Karpas-422 (cell line): ENCODE measurements around the gene LETMD1. TPM values are rescaled to one million over a fixed set of nuclear protein-coding genes. Genes with fewer than 3 reads are reported as not detected.

Experiments used
- small RNA-seq: library from RNA; depleted of rRNA; stranded (forward); fragments of <200 nt; gene quantifications from one replicate; pipeline ENCODE3, GENCODE V24; 2014
- total RNA-seq: library from RNA; depleted of rRNA; stranded (reverse); fragments of >200 nt; shearing (Covaris generic); gene quantifications from 2 replicates; pipeline ENCODE4 v1.2.3, GENCODE V29; 2014; ENCODE audit warnings: low replicate concordance; rRNA removed

The LETMD1 gene
- total RNA-seq, 1 experiment from 2014 or later = 105 TPM

Small RNA genes lying within 50 kb of the gene (small RNA-seq; reads per million reads assigned to genes)
- gene RNU6-1273P (not detected), gene RNU6-87P (not detected)

Other genes with a start within 250 kb of the LETMD1 start
- not detected in 2 replicates for gene TMPRSS12, start 205.4 kb upstream of the LETMD1 start, total RNA-seq
- not detected in 2 replicates for gene HIGD1C, start 95.8 kb upstream of the LETMD1 start, total RNA-seq
- gene SLC11A2, start 21.9 kb upstream of the LETMD1 start, total RNA-seq = 38.2 and 47.4 TPM in 2 replicates
- 14.5 and 15.2 TPM in 2 replicates for gene CSRNP2, start 35.3 kb downstream of the LETMD1 start, total RNA-seq
- 17.9 and 26.5 TPM in 2 replicates for gene TFCP2, start 124.8 kb downstream of the LETMD1 start, total RNA-seq
- gene POU6F1, start 169.7 kb downstream of the LETMD1 start, total RNA-seq = 1.6 and 3.2 TPM in 2 replicates
- 189 and 362 TPM in 2 replicates for gene DAZAP2, start 190.5 kb downstream of the LETMD1 start, total RNA-seq
- gene SMAGP, start 222.1 kb downstream of the LETMD1 start, total RNA-seq = 2.3 and 2.5 TPM in 2 replicates